ENCODE data around the gene DSP.

- TF ChIP-seq CTCF (IDR thresholded peaks at IDR 0.05) (no peak), POLR2A (IDR thresholded peaks at IDR 0.05) (no peak)
Observed at GRCh38 chr6:7526755-7527154, 14.7 kb upstream of the DSP start.
